H1 (cell line): Measurements from ENCODE around the gene CLEC7A. TPM values are rescaled to one million over a fixed set of nuclear protein-coding genes. Genes with fewer than 3 reads are reported as not detected.

Experiments
- ATF2 ChIP-seq: IDR thresholded peaks from 2 replicates; pipeline ENCODE4 v1.6.1; 2012; ENCODE audit warnings: low read length, inconsistent platforms
- ATF3 ChIP-seq: IDR thresholded peaks from 2 replicates; pipeline ENCODE4 v1.6.1; 2011; ENCODE audit warnings: low read depth, mild to moderate bottlenecking, low read length; ENCODE audit not compliant: insufficient read depth
- JUND ChIP-seq: IDR thresholded peaks from 2 replicates; pipeline ENCODE4 v1.6.1; 2011; ENCODE audit warnings: mild to moderate bottlenecking, improper control_type of control experiment, low read length
- KDM4A ChIP-seq: IDR thresholded peaks from one replicate; pipeline ENCODE4 v1.7.1; 2012; ENCODE audit warnings: low read depth, mild to moderate bottlenecking, moderate library complexity, low read length, inconsistent platforms; ENCODE audit not compliant: severe bottlenecking
- KDM5A ChIP-seq: fragments of 200-600 bp; IDR thresholded peaks from 2 replicates; pipeline ENCODE4 v1.7.1; 2012; ENCODE audit warnings: mild to moderate bottlenecking, low read length, inconsistent platforms, mixed read lengths
- SIX5 ChIP-seq: IDR thresholded peaks from 2 replicates; pipeline ENCODE4 v1.6.1; 2011; ENCODE audit warnings: mild to moderate bottlenecking, low read depth, low read length
- YY1 ChIP-seq: IDR thresholded peaks from 2 replicates; pipeline ENCODE4 v1.6.1; 2011; ENCODE audit warnings: low read depth, mild to moderate bottlenecking, low read length
- polyA plus RNA-seq, 7 experiments: library from polyadenylated mRNA; depleted of rRNA in 3 of 7; stranded (reverse) in 5 of 7; unstranded in 2 of 7; fragments of >200 nt in 5 of 7; fragments of 200-250 nt in 2 of 7; gene quantifications; 1 replicate in 5 of 7; 2 replicates in 1 of 7; 4 replicates in 1 of 7; pipeline versions ENCODE4 v1.2.1 to v1.2.3, GENCODE V29; 2011 to 2013; ENCODE audit warnings: missing spikeins in 2 of 7, mixed read lengths in 2 of 7
- total RNA-seq: library from RNA; stranded (reverse); fragmentation: NEBNext Ultra II Directional; extraction: Animal tissue kit (Norgen Biotek cat#: 25700); gene quantifications from 2 replicates; pipeline ENCODE4 v1.2.1, GENCODE V29; 2021

Gene CLEC7A
- total and polyA plus RNA-seq, 2 of the 8 experiments (the other 6 are each of a cell fraction or from before 2014, with no cell fraction given), result 0.09 to 0.15 TPM

- TF ChIP-seq JUND, result no peak
- TF ChIP-seq KDM5A, result no peak
- TF ChIP-seq YY1, result no peak
- TF ChIP-seq ATF3, result no peak
- no peak for TF ChIP-seq SIX5
- TF ChIP-seq ATF2, result no peak
- no peak for TF ChIP-seq KDM4A
These were observed 27.7 kb downstream of the CLEC7A start (continued) for GRCh38 chr12:10102322-10102721.
